Measurements from ENCODE around the gene SLC35D3.

DNA sequence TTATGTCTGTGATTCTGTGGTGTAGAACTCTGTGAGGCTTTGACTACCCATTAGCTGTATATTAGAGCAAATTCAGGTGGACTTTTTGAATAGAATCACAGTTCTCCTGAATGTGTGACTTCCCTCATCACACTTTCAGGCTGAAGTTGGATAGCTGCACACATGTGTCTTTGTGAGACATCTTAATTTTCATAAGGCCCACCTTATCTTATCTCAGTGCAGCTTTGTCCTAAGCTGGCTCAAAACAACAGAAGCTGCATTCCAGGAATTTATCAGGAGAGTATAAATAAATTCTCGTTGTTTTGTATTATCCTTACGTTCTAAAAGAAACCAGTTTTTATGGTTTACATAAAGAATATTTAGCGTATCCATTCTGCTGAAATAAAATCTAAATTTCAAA is 26.2 kb upstream of the SLC35D3 start:
- TF ChIP-seq CTCF (IDR thresholded peaks at IDR 0.05) = no peak
- TF ChIP-seq POLR2AphosphoS5 (IDR thresholded peaks at IDR 0.05) = no peak
